K562 (cell line): ENCODE results near the gene THAP8. TPM values are rescaled to one million over a fixed set of nuclear protein-coding genes. Genes with fewer than 3 reads are reported as not detected.

Source experiments
- CBX5 ChIP-seq: IDR thresholded peaks from 2 replicates; pipeline ENCODE4 v1.6.1; 2014; ENCODE audit warnings: low read depth, borderline replicate concordance
- FOXM1 ChIP-seq, 2 experiments: fragments of 450-650 bp in 1 of 2; sonication (generic) in 1 of 2; formaldehyde crosslinking in 1 of 2; IDR thresholded peaks; 2 replicates each; pipeline versions ENCODE4 v1.6.1 to v1.9.0; 2017 to 2022; ENCODE audit warnings: low read depth in 2 of 2, mild to moderate bottlenecking in 2 of 2, missing genetic modification reagents in 1 of 2, moderate library complexity in 1 of 2
- HMG20B ChIP-seq: fragments of 250-450 bp; sonication (Bioruptor Pico); IDR thresholded peaks from 2 replicates; pipeline ENCODE4 v1.5.0; 2021; ENCODE audit warnings: mild to moderate bottlenecking
- L3MBTL2 ChIP-seq: fragments of 450-650 bp; IDR thresholded peaks from 2 replicates; pipeline ENCODE4 v1.6.1; 2016; ENCODE audit warnings: mild to moderate bottlenecking, moderate library complexity
- NFIC ChIP-seq: fragments of 450-650 bp; IDR thresholded peaks from 2 replicates; pipeline ENCODE4 v1.6.1; 2017; ENCODE audit warnings: mild to moderate bottlenecking, inconsistent platforms
- PHF8 ChIP-seq: fragments of 200-600 bp; sonication (generic); IDR thresholded peaks from 2 replicates; pipeline ENCODE4 v1.6.1; 2012; ENCODE audit warnings: mixed run types, mild to moderate bottlenecking, inconsistent platforms, low read length, moderate library complexity, borderline replicate concordance
- YY1 ChIP-seq, 3 experiments: IDR thresholded peaks; 2 replicates each; pipeline ENCODE4 v1.6.1; 2011; ENCODE audit warnings: low read length in 2 of 3, mild to moderate bottlenecking in 2 of 3, moderate library complexity in 2 of 3, borderline replicate concordance in 1 of 3, control low read depth in 1 of 3, low read depth in 1 of 3; ENCODE audit not compliant: insufficient read depth in 3 of 3, insufficient replicate concordance in 2 of 3, control insufficient read depth in 1 of 3, insufficient read length in 1 of 3; ENCODE audit errors: extremely low read depth in 1 of 3
- ZKSCAN1 ChIP-seq: fragments of 150-350 bp; IDR thresholded peaks from 2 replicates; pipeline ENCODE4 v1.6.1; 2016; ENCODE audit warnings: low read depth, low read length
- ZNF143 ChIP-seq: sonication (generic); formaldehyde crosslinking; IDR thresholded peaks from 2 replicates; pipeline ENCODE4 v1.9.0; 2022; ENCODE audit warnings: mild to moderate bottlenecking, missing genetic modification reagents
- ZNF224 ChIP-seq: sonication (generic); formaldehyde crosslinking; IDR thresholded peaks from 2 replicates; pipeline ENCODE4 v1.8.0; 2022; ENCODE audit warnings: mild to moderate bottlenecking, missing genetic modification reagents
- ZNF444 ChIP-seq: fragments of 250-450 bp; sonication (Bioruptor Pico); IDR thresholded peaks from 2 replicates; pipeline ENCODE4 v1.4.0; 2020; ENCODE audit warnings: mild to moderate bottlenecking, moderate library complexity
- polyA plus RNA-seq, 8 experiments: library from polyadenylated mRNA; depleted of rRNA in 4 of 8; stranded (reverse) in 5 of 8; unstranded in 3 of 8; fragments of >200 nt; fragmentation: Nextera tagmentation in 2 of 8; fragmentation: Illumina TruSeq in 1 of 8; extraction: Ambion mirVana in 2 of 8; extraction: Trizol in 1 of 8; gene quantifications; 2 replicates each; pipeline versions ENCODE4 v1.2.1 to v1.2.3, GENCODE V29; 2011 to 2014; ENCODE audit warnings: inconsistent platforms in 1 of 8, missing spikeins in 1 of 8
- total RNA-seq, 7 experiments: library from RNA; depleted of rRNA in 6 of 7; stranded (reverse); fragments of >200 nt in 6 of 7; fragmentation: Illumina TruSeq in 2 of 7; extraction: Trizol in 2 of 7; gene quantifications; 2 replicates each; pipeline versions ENCODE4 v1.2.1 to v1.2.3, GENCODE V29; 2011 to 2021; ENCODE audit warnings: low replicate concordance in 1 of 7
- TF ChIP-seq, protein P1 (sequence below): sonication (generic); formaldehyde crosslinking; IDR thresholded peaks from 2 replicates; pipeline ENCODE4 v1.8.1; 2023; ENCODE audit warnings: mild to moderate bottlenecking, missing genetic modification reagents
- TF ChIP-seq, protein P2 (sequence below): fragments of 250-450 bp; sonication (Bioruptor Pico); IDR thresholded peaks from 2 replicates; pipeline ENCODE4 v1.9.0; 2021; ENCODE audit warnings: mild to moderate bottlenecking, inconsistent platforms
- TF ChIP-seq, protein P3 (sequence below): fragments of 150-350 bp; IDR thresholded peaks from 2 replicates; pipeline ENCODE4 v1.6.1; 2014; ENCODE audit warnings: low read depth, mild to moderate bottlenecking, low read length, borderline replicate concordance
- TF ChIP-seq, protein P4 (sequence below): fragments of 250-450 bp; sonication (Bioruptor Pico); IDR thresholded peaks from 2 replicates; pipeline ENCODE4 v1.4.0; 2020; ENCODE audit warnings: borderline replicate concordance

The THAP8 gene
- total and polyA plus RNA-seq, 9 of the 15 experiments (the other 6 are each of a cell fraction or from before 2014, with no cell fraction given): 0.11 to 2.0 (median 0.94) TPM

DNA sequence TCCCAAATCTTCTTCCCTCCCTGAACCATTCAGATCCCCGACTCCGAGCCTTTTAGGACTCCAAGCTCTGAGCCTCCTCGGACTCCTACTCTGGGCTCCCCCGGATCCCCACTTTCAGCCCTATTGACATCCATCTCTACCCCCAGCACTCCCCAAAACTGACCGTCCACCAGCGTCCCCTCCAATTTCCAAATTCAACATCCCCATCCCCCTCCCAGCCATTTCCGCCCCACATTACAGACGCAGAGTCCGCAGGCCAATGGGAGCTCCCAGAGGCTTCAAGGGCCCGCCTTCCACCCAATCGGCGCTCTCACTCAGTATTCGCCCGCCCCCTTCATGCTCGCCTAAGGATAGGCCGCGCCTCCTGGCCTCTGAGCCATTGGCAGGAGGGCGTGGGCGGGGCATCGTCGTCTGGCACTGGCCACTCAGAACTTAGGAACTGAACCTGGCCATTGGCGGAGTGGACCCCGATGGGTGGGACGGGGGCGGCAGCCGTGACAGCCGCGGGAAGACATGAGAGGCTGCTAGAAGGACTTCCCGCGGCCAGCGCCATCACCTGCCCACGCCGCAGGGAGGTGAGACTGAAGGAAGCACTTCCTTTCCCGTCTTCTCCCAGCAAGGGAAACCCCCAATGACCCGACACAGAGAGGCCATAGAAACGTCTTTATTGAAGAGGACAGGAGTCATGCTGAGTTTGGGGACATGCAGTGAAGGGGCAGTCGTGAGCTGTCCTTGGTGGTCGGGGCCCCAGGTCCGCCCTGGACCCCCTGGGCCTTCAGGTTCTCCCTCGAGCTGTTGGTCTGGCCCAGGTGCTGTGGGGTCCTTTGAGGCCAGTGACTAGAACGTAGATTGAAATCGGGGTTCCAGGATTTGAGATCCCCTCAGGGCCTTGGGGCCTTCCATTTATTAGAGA, 39.8 kb downstream of the THAP8 start, which contains the start of gene ALKBH6 (continued):
- TF ChIP-seq, protein P1, sequence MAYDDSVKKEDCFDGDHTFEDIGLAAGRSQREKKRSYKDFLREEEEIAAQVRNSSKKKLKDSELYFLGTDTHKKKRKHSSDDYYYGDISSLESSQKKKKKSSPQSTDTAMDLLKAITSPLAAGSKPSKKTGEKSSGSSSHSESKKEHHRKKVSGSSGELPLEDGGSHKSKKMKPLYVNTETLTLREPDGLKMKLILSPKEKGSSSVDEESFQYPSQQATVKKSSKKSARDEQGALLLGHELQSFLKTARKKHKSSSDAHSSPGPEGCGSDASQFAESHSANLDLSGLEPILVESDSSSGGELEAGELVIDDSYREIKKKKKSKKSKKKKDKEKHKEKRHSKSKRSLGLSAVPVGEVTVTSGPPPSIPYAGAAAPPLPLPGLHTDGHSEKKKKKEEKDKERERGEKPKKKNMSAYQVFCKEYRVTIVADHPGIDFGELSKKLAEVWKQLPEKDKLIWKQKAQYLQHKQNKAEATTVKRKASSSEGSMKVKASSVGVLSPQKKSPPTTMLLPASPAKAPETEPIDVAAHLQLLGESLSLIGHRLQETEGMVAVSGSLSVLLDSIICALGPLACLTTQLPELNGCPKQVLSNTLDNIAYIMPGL (CRISPR knock-in tag): no peak
- TF ChIP-seq HMG20B (CRISPR knock-in tag): no peak
- TF ChIP-seq L3MBTL2: peak; percentile 55; the same call in 1 of the 2 replicates
- no peak for TF ChIP-seq ZNF444 (CRISPR knock-in tag)
- TF ChIP-seq YY1 (IDR thresholded peaks at IDR 0.05; ENCODE audit: borderline replicate concordance in 1 of 3, control insufficient read depth in 1 of 3, extremely low read depth in 1 of 3, insufficient read depth in 3 of 3, insufficient read length in 1 of 3, insufficient replicate concordance in 2 of 3, low read depth in 1 of 3, low read length in 2 of 3): peak in 2 of 3 experiments; percentile 37 to 87
- TF ChIP-seq, protein P2, sequence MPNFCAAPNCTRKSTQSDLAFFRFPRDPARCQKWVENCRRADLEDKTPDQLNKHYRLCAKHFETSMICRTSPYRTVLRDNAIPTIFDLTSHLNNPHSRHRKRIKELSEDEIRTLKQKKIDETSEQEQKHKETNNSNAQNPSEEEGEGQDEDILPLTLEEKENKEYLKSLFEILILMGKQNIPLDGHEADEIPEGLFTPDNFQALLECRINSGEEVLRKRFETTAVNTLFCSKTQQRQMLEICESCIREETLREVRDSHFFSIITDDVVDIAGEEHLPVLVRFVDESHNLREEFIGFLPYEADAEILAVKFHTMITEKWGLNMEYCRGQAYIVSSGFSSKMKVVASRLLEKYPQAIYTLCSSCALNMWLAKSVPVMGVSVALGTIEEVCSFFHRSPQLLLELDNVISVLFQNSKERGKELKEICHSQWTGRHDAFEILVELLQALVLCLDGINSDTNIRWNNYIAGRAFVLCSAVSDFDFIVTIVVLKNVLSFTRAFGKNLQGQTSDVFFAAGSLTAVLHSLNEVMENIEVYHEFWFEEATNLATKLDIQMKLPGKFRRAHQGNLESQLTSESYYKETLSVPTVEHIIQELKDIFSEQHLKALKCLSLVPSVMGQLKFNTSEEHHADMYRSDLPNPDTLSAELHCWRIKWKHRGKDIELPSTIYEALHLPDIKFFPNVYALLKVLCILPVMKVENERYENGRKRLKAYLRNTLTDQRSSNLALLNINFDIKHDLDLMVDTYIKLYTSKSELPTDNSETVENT (CRISPR knock-in tag): peak; percentile 61; the same call in 1 of the 2 replicates
- TF ChIP-seq ZKSCAN1: no peak; the same call in 1 of the 2 replicates
- no peak for TF ChIP-seq CBX5
- TF ChIP-seq, protein P3, sequence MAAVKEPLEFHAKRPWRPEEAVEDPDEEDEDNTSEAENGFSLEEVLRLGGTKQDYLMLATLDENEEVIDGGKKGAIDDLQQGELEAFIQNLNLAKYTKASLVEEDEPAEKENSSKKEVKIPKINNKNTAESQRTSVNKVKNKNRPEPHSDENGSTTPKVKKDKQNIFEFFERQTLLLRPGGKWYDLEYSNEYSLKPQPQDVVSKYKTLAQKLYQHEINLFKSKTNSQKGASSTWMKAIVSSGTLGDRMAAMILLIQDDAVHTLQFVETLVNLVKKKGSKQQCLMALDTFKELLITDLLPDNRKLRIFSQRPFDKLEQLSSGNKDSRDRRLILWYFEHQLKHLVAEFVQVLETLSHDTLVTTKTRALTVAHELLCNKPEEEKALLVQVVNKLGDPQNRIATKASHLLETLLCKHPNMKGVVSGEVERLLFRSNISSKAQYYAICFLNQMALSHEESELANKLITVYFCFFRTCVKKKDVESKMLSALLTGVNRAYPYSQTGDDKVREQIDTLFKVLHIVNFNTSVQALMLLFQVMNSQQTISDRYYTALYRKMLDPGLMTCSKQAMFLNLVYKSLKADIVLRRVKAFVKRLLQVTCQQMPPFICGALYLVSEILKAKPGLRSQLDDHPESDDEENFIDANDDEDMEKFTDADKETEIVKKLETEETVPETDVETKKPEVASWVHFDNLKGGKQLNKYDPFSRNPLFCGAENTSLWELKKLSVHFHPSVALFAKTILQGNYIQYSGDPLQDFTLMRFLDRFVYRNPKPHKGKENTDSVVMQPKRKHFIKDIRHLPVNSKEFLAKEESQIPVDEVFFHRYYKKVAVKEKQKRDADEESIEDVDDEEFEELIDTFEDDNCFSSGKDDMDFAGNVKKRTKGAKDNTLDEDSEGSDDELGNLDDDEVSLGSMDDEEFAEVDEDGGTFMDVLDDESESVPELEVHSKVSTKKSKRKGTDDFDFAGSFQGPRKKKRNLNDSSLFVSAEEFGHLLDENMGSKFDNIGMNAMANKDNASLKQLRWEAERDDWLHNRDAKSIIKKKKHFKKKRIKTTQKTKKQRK: peak; percentile 91; the same call in 1 of the 2 replicates
- TF ChIP-seq, protein P4, sequence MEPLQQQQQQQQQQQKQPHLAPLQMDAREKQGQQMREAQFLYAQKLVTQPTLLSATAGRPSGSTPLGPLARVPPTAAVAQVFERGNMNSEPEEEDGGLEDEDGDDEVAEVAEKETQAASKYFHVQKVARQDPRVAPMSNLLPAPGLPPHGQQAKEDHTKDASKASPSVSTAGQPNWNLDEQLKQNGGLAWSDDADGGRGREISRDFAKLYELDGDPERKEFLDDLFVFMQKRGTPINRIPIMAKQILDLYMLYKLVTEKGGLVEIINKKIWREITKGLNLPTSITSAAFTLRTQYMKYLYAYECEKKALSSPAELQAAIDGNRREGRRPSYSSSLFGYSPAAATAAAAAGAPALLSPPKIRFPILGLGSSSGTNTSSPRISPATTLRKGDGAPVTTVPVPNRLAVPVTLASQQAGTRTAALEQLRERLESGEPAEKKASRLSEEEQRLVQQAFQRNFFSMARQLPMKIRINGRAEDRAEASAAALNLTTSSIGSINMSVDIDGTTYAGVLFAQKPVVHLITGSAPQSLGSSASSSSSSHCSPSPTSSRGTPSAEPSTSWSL (CRISPR knock-in tag): no peak
- TF ChIP-seq ZNF224 (CRISPR knock-in tag): no peak
- TF ChIP-seq FOXM1 (IDR thresholded peaks at IDR 0.05; ENCODE audit: low read depth): no peak
- TF ChIP-seq FOXM1 (CRISPR knock-in tag; IDR thresholded peaks at IDR 0.05; ENCODE audit: low read depth): no peak
- no peak for TF ChIP-seq NFIC
- TF ChIP-seq ZNF143 (CRISPR knock-in tag): no peak
- peak; percentile 77; the same call in 1 of the 2 replicates for TF ChIP-seq PHF8
